Hepatocyte (in vitro differentiated cells): ENCODE results near the gene RFNG.

Experiments
- EZH2 ChIP-seq: fragments of 200-600 bp; sonication (generic); IDR thresholded peaks from 2 replicates; pipeline ENCODE4 v1.6.1; 2016; ENCODE audit warnings: antibody characterized with exemption, mild to moderate bottlenecking, borderline replicate concordance
- EZH2phosphoT487 ChIP-seq: fragments of 200-600 bp; sonication (generic); IDR thresholded peaks from one replicate; pipeline ENCODE4 v1.6.1; 2018; ENCODE audit warnings: antibody characterized with exemption, mild to moderate bottlenecking, low read depth, moderate library complexity; ENCODE audit not compliant: unreplicated experiment, severe bottlenecking
- TF ChIP-seq, protein P1 (sequence below): fragments of 200-600 bp; sonication (generic); IDR thresholded peaks from 2 replicates; pipeline ENCODE4 v1.5.1; 2016; ENCODE audit warnings: antibody characterized with exemption, mild to moderate bottlenecking; ENCODE audit not compliant: poor library complexity

- TF ChIP-seq, protein P1, sequence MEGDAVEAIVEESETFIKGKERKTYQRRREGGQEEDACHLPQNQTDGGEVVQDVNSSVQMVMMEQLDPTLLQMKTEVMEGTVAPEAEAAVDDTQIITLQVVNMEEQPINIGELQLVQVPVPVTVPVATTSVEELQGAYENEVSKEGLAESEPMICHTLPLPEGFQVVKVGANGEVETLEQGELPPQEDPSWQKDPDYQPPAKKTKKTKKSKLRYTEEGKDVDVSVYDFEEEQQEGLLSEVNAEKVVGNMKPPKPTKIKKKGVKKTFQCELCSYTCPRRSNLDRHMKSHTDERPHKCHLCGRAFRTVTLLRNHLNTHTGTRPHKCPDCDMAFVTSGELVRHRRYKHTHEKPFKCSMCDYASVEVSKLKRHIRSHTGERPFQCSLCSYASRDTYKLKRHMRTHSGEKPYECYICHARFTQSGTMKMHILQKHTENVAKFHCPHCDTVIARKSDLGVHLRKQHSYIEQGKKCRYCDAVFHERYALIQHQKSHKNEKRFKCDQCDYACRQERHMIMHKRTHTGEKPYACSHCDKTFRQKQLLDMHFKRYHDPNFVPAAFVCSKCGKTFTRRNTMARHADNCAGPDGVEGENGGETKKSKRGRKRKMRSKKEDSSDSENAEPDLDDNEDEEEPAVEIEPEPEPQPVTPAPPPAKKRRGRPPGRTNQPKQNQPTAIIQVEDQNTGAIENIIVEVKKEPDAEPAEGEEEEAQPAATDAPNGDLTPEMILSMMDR = no peak
- TF ChIP-seq EZH2 = no peak
- TF ChIP-seq EZH2phosphoT487 = no peak
Observed at GRCh38 chr17:82080789-82081464, 29.3 kb upstream of the RFNG start.
